Erythroblast (primary cell): ENCODE measurements around the gene HES5.

Source experiments
- GATA1 ChIP-seq: IDR thresholded peaks from 2 replicates; pipeline ENCODE4 v1.6.1; 2011; ENCODE audit warnings: low read depth, mild to moderate bottlenecking, control low read depth, low read length, moderate library complexity
- POLR2A ChIP-seq: IDR thresholded peaks from 2 replicates; pipeline ENCODE4 v1.6.1; 2011; ENCODE audit warnings: mild to moderate bottlenecking, low read length

DNA sequence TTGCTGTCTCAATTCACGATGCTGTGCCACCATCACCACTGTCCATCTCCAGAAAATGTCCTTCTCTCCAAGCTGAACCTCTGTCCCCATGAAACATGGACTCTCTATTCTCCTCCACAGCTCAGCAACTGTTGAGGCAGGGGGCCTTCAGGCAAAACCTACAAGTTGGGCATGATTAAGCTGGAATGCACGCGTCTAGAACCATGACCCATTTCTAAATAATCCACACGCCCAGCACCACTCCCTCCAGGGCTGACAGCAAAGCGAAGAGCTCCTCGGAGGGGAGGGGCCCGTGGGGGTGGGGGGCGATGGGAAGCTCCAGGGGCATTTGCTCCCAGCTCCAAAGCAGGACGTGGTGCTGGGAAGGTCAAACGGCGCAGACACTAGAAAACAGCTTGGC lies 3.3 kb upstream of the HES5 start:
- TF ChIP-seq POLR2A (no peak), GATA1 (no peak)
